RWPE1 (cell line): ENCODE measurements around the gene SBK2.

Source experiments
- CTCF ChIA-PET: fragments of 350-600 bp; sonication (Branson Sonifier 250); formaldehyde crosslinking; extraction: SDS; loops from one replicate; lab custom pipeline; 2021; lab: Yijun Ruan, JAX
- POLR2A ChIA-PET: fragments of 400-600 bp; formaldehyde crosslinking; extraction: SDS; loops from one replicate; lab custom pipeline; 2020; ENCODE audit warnings: antibody characterized with exemption; ENCODE audit not compliant: low non-redundant PET; lab: Yijun Ruan, JAX
- DNase-seq: peaks from one replicate; pipeline ENCODE4 v3.0.0; 2012; ENCODE audit warnings: low spot score
- H3K27ac ChIP-seq: fragments of 450-650 bp; 2 replicates; pipeline ENCODE4 v1.5.1; 2017
- CTCF ChIP-seq: fragments of 450-650 bp; conservative IDR thresholded peaks from 2 replicates; pipeline ENCODE4 v1.5.1; 2017; ENCODE audit warnings: low read depth, mild to moderate bottlenecking

Gene SBK2

GRCh38 chr19:55542292-55542855 lies 5.4 kb upstream of the SBK2 start:
- ChIA-PET POLR2A (no interaction called here), CTCF (interaction anchor here (1.0 kb wide), 1 partner anchor 10 kb away, joined by 3 read pairs; no protein-coding TSS in a partner anchor)
- no peak overlapping the region for H3K27ac ChIP-seq
- TF ChIP-seq CTCF: no peak
- DNase-seq: no peak

GRCh38 chr19:55541091-55541490 lies 4.2 kb upstream of the SBK2 start:
- no peak for DNase-seq
- H3K27ac ChIP-seq: no peak overlapping the region
- CTCF ChIA-PET: interaction anchor here (0.7 kb wide), 1 partner anchor 25 kb away, joined by 4 read pairs; no protein-coding TSS in a partner anchor
- TF ChIP-seq CTCF: no peak
- POLR2A ChIA-PET: no interaction called here

GRCh38 chr19:55540619-55541018 lies 3.7 kb upstream of the SBK2 start:
- DNase-seq: no peak
- no peak for TF ChIP-seq CTCF
- CTCF ChIA-PET: no interaction called here
- H3K27ac ChIP-seq: no peak overlapping the region
- POLR2A ChIA-PET: no interaction called here

- no peak for DNase-seq
- ChIA-PET POLR2A (no interaction called here), CTCF (no interaction called here)
- no peak overlapping the region for H3K27ac ChIP-seq
- TF ChIP-seq CTCF: no peak
These were observed 2.4 kb upstream of the SBK2 start for GRCh38 chr19:55539090-55539984.

GRCh38 chr19:55538132-55538531 lies 1.2 kb upstream of the SBK2 start:
- no peak for TF ChIP-seq CTCF
- CTCF ChIA-PET: no interaction called here
- no peak overlapping the region for H3K27ac ChIP-seq
- no peak for DNase-seq
- POLR2A ChIA-PET: no interaction called here

- no peak for TF ChIP-seq CTCF
- ChIA-PET CTCF (no interaction called here), POLR2A (no interaction called here)
- DNase-seq: no peak
- no peak overlapping the region for H3K27ac ChIP-seq
These were observed 793 bp upstream of the SBK2 start for GRCh38 chr19:55537741-55538111.
